Metanephros (tissue), 2 donors: ENCODE measurements around the gene CIB4. TPM values are rescaled to one million over a fixed set of nuclear protein-coding genes. Genes with fewer than 3 reads are reported as not detected.

Source experiments
- small RNA-seq: library from RNA; depleted of rRNA; stranded (forward); fragments of <200 nt; gene quantifications from one replicate; pipeline ENCODE3, GENCODE V24; 2014; ENCODE audit warnings: low replicate concordance
- total RNA-seq: library from RNA; depleted of rRNA; stranded (reverse); fragments of >200 nt; gene quantifications from one replicate; pipeline ENCODE4 v1.2.3, GENCODE V29; 2014

Gene CIB4
- 0.29 TPM for total RNA-seq

GRCh38 chr2:26640781-26641564, at the start of gene CIB4:
Gene CIB4 (minus strand): TSS chr2:26641366. CDS start chr2:26641314, 52 bp downstream.

Small RNA genes within 50 kb of the gene (small RNA-seq; reads per million reads assigned to genes)
- gene AC015977.1 = not detected

Other genes with a start within 250 kb of the CIB4 start
- gene DRC1, start 239.4 kb downstream of the CIB4 start, total RNA-seq = 0.76 TPM
- 1.4 TPM for gene OTOF, start 163.2 kb downstream of the CIB4 start, total RNA-seq
- 6.7 TPM for gene KCNK3, start 51.4 kb upstream of the CIB4 start, total RNA-seq
- 21.4 TPM for gene SLC35F6, start 122.9 kb upstream of the CIB4 start, total RNA-seq
- gene CENPA, start 144.7 kb upstream of the CIB4 start, total RNA-seq = 5.3 TPM
- gene DPYSL5, start 206.8 kb upstream of the CIB4 start, total RNA-seq = 2.1 TPM